B cell (primary cell): Measurements from ENCODE around the gene HDAC10. TPM values are rescaled to one million over a fixed set of nuclear protein-coding genes. Genes with fewer than 3 reads are reported as not detected.

Experiments used
- ATAC-seq: fragments of 200-7000 bp; cut with Tn5 transposase; one replicate; pipeline ENCODE4 v1.10.0; 2021; ENCODE audit warnings: low read depth, mild to moderate bottlenecking, moderate number of reproducible peaks, moderate library complexity
- CTCF ChIA-PET: fragments of 350-600 bp; sonication (Branson Sonifier 250); formaldehyde crosslinking; loops from one replicate; lab custom pipeline; 2021; ENCODE audit warnings: antibody characterized with exemption, inconsistent platforms; lab: Charles Lee
- POLR2A ChIA-PET: fragments of 350-600 bp; sonication (Branson Sonifier 250); formaldehyde crosslinking; loops from one replicate; lab custom pipeline; 2021; ENCODE audit warnings: antibody characterized with exemption; lab: Charles Lee
- DNase-seq: peaks from one replicate; pipeline ENCODE4 v3.0.0; 2013
- H2AFZ ChIP-seq: 2 replicates; pipeline ENCODE4 v1.6.1; 2012; ENCODE audit warnings: mild to moderate bottlenecking, low read depth, low read length; ENCODE audit not compliant: insufficient read depth, poor library complexity, severe bottlenecking
- H3K27ac ChIP-seq, 2 donors: 1 replicate in 1 of 2; 2 replicates in 1 of 2; pipeline ENCODE4 v1.5.1; 2012 to 2013; ENCODE audit warnings: low read length in 2 of 2, mild to moderate bottlenecking in 2 of 2, moderate library complexity in 1 of 2
- H3K27me3 ChIP-seq, 4 experiments: fragments of 200-600 bp in 1 of 4; sonication (generic) in 1 of 4; replicated peaks in 1 of 4; 1 replicate in 2 of 4; 2 replicates in 2 of 4; pipeline versions ENCODE4 v1.6.1 to v1.7.0; 2013 to 2016; ENCODE audit warnings: low read length in 3 of 4, mild to moderate bottlenecking in 2 of 4, mixed read lengths in 1 of 4, moderate library complexity in 1 of 4; ENCODE audit not compliant: insufficient read depth in 4 of 4, control insufficient read depth in 3 of 4; ENCODE audit errors: control extremely low read depth in 1 of 4
- H3K36me3 ChIP-seq, 2 experiments: replicated peaks in 1 of 2; 1 replicate in 1 of 2; 2 replicates in 1 of 2; pipeline versions ENCODE4 v1.6.1 to v1.7.1; 2013; ENCODE audit warnings: low read length in 1 of 2; ENCODE audit not compliant: insufficient read depth in 2 of 2, control insufficient read depth in 1 of 2; ENCODE audit errors: control extremely low read depth in 1 of 2, extremely low read depth in 1 of 2
- H3K4me1 ChIP-seq, 2 donors: fragments of 200-600 bp in 1 of 2; sonication (generic) in 1 of 2; 1 replicate in 1 of 2; 2 replicates in 1 of 2; pipeline versions ENCODE4 v1.5.1 to v1.6.1; 2013 to 2017; ENCODE audit warnings: low read length in 2 of 2; ENCODE audit not compliant: control insufficient read depth in 2 of 2, insufficient read depth in 2 of 2
- H3K4me2 ChIP-seq: replicated peaks from 2 replicates; pipeline ENCODE3; 2012; ENCODE audit warnings: mild to moderate bottlenecking, low read depth, low read length; ENCODE audit not compliant: poor library complexity, severe bottlenecking
- H3K4me3 ChIP-seq, 5 experiments: fragments of 200-600 bp in 1 of 5; sonication (generic) in 1 of 5; 1 replicate in 3 of 5; 2 replicates in 2 of 5; pipeline versions ENCODE4 v1.5.1 to v1.7.0; 2011 to 2016; ENCODE audit warnings: low read length in 4 of 5, mild to moderate bottlenecking in 4 of 5, low read depth in 2 of 5, control low read depth in 1 of 5, moderate library complexity in 1 of 5; ENCODE audit not compliant: insufficient read depth in 1 of 5; ENCODE audit errors: control extremely low read depth in 1 of 5, extremely low read depth in 1 of 5
- H3K79me2 ChIP-seq: fragments of 200-600 bp; sonication (generic); one replicate; pipeline ENCODE4 v1.6.0; 2016; ENCODE audit warnings: low read length; ENCODE audit not compliant: control insufficient read depth, insufficient read depth
- H3K9ac ChIP-seq: fragments of 200-600 bp; sonication (generic); 2 replicates; pipeline ENCODE4 v1.6.1; 2017; ENCODE audit warnings: mild to moderate bottlenecking, low read length, moderate library complexity
- H3K9me3 ChIP-seq, 3 donors: one replicate each; pipeline versions ENCODE4 v1.6.1 to v1.7.1; 2013; ENCODE audit warnings: low read length in 2 of 3; ENCODE audit not compliant: control insufficient read depth in 2 of 3, insufficient read depth in 1 of 3; ENCODE audit errors: control extremely low read depth in 1 of 3
- H4K20me1 ChIP-seq: 2 replicates; pipeline ENCODE4 v1.6.0; 2012; ENCODE audit warnings: mild to moderate bottlenecking, low read length; ENCODE audit not compliant: insufficient read depth, control insufficient read depth, poor library complexity, severe bottlenecking
- H3K27ac Mint-ChIP-seq: one replicate; pipeline ENCODE4 v1.8.0; 2021; ENCODE audit warnings: mixed read lengths
- H3K27me3 Mint-ChIP-seq: one replicate; pipeline ENCODE4 v1.8.0; 2021; ENCODE audit warnings: mixed read lengths
- H3K4me1 Mint-ChIP-seq: one replicate; pipeline ENCODE4 v1.8.0; 2021; ENCODE audit warnings: mixed read lengths
- H3K4me3 Mint-ChIP-seq: one replicate; pipeline ENCODE4 v1.8.0; 2021; ENCODE audit warnings: mixed read lengths
- H3K9me3 Mint-ChIP-seq: one replicate; pipeline ENCODE4 v1.8.0; 2022; ENCODE audit warnings: mixed read lengths; ENCODE audit not compliant: insufficient read depth
- CTCF ChIP-seq: fragments of 200-600 bp; IDR thresholded peaks from one replicate; pipeline ENCODE4 v1.8.0; 2022; ENCODE audit warnings: antibody characterized with exemption, mild to moderate bottlenecking
- EZH2 ChIP-seq: IDR thresholded peaks from 2 replicates; pipeline ENCODE4 v1.6.1; 2012; ENCODE audit warnings: borderline replicate concordance, low read depth, mild to moderate bottlenecking, moderate library complexity, low read length; ENCODE audit not compliant: insufficient read depth, poor library complexity, severe bottlenecking
- WGBS: methylation state at CpG from one replicate; pipeline ENCODE4 v1.1.5; 2013; ENCODE audit warnings: missing lambda C conversion rate; ENCODE audit not compliant: insufficient coverage; 5-methylcytosine and 5-hydroxymethylcytosine counted together
- intact Hi-C: fragments of 100-400 bp; cut with micrococcal nuclease; formaldehyde crosslinking; loops from one replicate; pipeline ENCODE4 v1.10.0; 2022
- polyA plus RNA-seq: library from polyadenylated mRNA; depleted of rRNA; stranded (reverse); fragments of >200 nt; gene quantifications from 2 replicates; pipeline ENCODE4 v1.2.3, GENCODE V29; 2012
- total RNA-seq, 2 donors: library from RNA; stranded (reverse); fragments of 120-200 nt in 1 of 2; gene quantifications; 1 replicate in 1 of 2; 2 replicates in 1 of 2; pipeline versions ENCODE4 v1.2.3 to v1.2.4, GENCODE V29; 2013 to 2022

HDAC10 gene
- total and polyA plus RNA-seq, 2 donors (not counting 1 experiment from before 2014, with no cell fraction given): 136 to 187 TPM

DNA sequence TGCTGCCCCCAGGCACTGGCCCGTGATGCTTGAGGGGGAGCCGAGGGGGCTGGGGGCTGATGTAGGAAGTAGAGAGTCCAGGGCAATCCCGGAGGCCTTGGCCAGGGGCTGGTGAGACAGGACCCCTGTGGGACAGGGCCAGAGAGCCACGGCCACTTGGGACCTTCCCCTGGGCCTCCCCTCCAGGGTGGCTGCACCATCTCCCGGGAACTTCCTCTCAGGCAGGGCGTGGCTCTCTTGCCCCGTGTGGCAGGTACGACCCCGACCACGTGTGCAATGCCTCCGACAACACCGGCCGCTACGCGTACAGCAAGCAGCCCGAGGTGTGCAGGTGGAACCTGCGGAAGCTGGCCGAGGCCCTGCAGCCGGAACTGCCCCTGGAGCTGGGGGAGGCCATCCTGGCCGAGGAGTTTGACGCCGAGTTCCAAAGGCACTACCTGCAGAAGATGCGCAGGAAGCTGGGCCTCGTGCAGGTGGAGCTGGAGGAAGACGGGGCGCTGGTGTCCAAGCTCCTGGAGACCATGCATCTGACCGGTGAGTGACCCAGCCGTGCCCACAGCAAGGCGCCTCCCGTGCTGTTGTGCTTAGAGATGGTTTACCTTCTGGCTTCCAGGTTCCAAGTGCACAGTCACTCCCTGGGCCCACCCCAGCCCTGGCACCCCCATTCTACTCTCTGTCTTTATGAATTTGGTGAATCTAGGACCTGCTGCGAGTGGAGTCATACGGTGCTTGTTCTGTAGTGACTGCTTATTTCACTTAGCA lies 40.5 kb downstream of the HDAC10 start:
- Histone ChIP-seq H4K20me1 (peaks cover 81% of the 10 kb centered on the region), H3K27me3 (no peaks in the 10 kb centered on the region), H3K4me3 (no peak overlapping the region), H3K79me2 (peaks cover 29% of the 10 kb centered on the region), H3K9me3 (no peaks in the 10 kb centered on the region), H3K4me2 (no peak overlapping the region), H3K9ac (no peak overlapping the region), H3K4me1 (peaks cover 15 to 26% of the 10 kb centered on the region in 2 donors), H3K36me3 (peaks cover 0 to 47% of the 10 kb centered on the region in 2 experiments), H2AFZ (no peak overlapping the region), H3K27ac (no peak overlapping the region)
- no peak overlapping the region for H3K27ac Mint-ChIP-seq
- intact Hi-C loops: loop anchor here (2.0 kb wide), 1 partner anchor 38 kb away; no protein-coding TSS in a partner anchor
- CTCF ChIA-PET: interaction anchor here (0.7 to 6.4 kb wide), 6 partner anchors 21 to 280 kb away, joined by 3 to 57 read pairs (median 4); no protein-coding TSS in a partner anchor
- peaks cover 32% of the 10 kb centered on the region for H3K4me1 Mint-ChIP-seq
- DNase-seq (peak; percentile 35), ATAC-seq (no peak)
- TF ChIP-seq CTCF: no peak
- no peak for TF ChIP-seq EZH2
- H3K27me3 Mint-ChIP-seq: no peaks in the 10 kb centered on the region
- WGBS: 93% methylated on average over 32 of the region's 32 CpGs
- POLR2A ChIA-PET: no interaction called here
- H3K9me3 Mint-ChIP-seq: no peaks in the 10 kb centered on the region
- H3K4me3 Mint-ChIP-seq: no peak overlapping the region

DNA sequence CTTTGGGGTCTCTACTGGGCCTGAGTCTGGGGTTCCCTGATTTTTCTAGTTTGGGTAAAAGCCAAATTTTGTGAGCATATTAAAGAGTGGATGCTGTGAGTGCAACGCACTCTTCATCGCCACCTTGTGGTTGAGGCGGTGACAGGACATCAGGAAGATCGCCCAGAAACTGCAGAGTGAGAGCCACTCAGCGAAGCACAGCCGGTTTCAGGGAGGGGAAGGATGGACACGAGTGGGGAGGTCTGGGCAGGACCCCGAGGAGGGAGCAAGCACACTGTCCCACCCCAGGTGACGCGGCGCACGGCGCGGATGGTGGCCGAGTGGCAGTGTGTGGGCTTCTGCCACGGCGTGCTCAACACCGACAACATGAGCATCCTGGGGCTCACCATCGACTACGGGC lies 41.2 kb downstream of the HDAC10 start:
- Histone ChIP-seq H3K27me3 (no peaks in the 10 kb centered on the region), H4K20me1 (peaks cover 81% of the 10 kb centered on the region), H3K36me3 (peaks cover 0 to 45% of the 10 kb centered on the region in 2 experiments), H3K4me1 (peaks cover 15 to 26% of the 10 kb centered on the region in 2 donors), H3K4me3 (no peak overlapping the region), H2AFZ (no peak overlapping the region), H3K9ac (no peak overlapping the region), H3K79me2 (peaks cover 36% of the 10 kb centered on the region), H3K27ac (no peak overlapping the region), H3K4me2 (no peak overlapping the region), H3K9me3 (no peaks in the 10 kb centered on the region)
- CTCF ChIA-PET: interaction anchor here (4.6 to 6.4 kb wide), 2 partner anchors 19 to 61 kb away, joined by 41 to 57 read pairs; no protein-coding TSS in a partner anchor
- TF ChIP-seq EZH2: no peak
- TF ChIP-seq CTCF: peak; percentile 85
- 63% methylated on average over 20 of the region's 20 CpGs for WGBS
- no peaks in the 10 kb centered on the region for H3K9me3 Mint-ChIP-seq
- DNase-seq (peak; percentile 85), ATAC-seq (peak; percentile 26)
- POLR2A ChIA-PET: no interaction called here
- no peaks in the 10 kb centered on the region for H3K27me3 Mint-ChIP-seq
- no peak overlapping the region for H3K4me3 Mint-ChIP-seq
- H3K27ac Mint-ChIP-seq: peak overlapping the region; percentile 27
- peaks cover 34% of the 10 kb centered on the region for H3K4me1 Mint-ChIP-seq
- intact Hi-C loops: loop anchor here (1.0 to 10.0 kb wide), 5 partner anchors 19 to 445 kb away; no protein-coding TSS in a partner anchor
